Measurements from ENCODE around the gene ITGB3. TPM values are rescaled to one million over a fixed set of nuclear protein-coding genes. Genes with fewer than 3 reads are reported as not detected.

The ITGB3 gene
- total RNA-seq, 1 donor from 2014 or later, result 13.2 TPM

GRCh38 chr17:47276444-47276843 lies 22.8 kb downstream of the ITGB3 start:
- DNase-seq (ENCODE audit: low spot score), result no peak

- peak; percentile 71 for DNase-seq (ENCODE audit: low spot score)
These were observed 23.2 kb downstream of the ITGB3 start for GRCh38 chr17:47276868-47277267.

- no peak for DNase-seq (ENCODE audit: low spot score)
These were observed 24.3 kb downstream of the ITGB3 start for GRCh38 chr17:47277921-47278320.

- DNase-seq (ENCODE audit: low spot score), result no peak
These were observed 24.9 kb downstream of the ITGB3 start for GRCh38 chr17:47278561-47278960.

- peak; percentile 67 for DNase-seq (ENCODE audit: low spot score)
These were observed 25.6 kb downstream of the ITGB3 start for GRCh38 chr17:47279062-47279801.

GRCh38 chr17:47280072-47280811 lies 26.6 kb downstream of the ITGB3 start:
- DNase-seq (ENCODE audit: low spot score), result no peak

- no peak for DNase-seq (ENCODE audit: low spot score)
These were observed 27.6 kb downstream of the ITGB3 start for GRCh38 chr17:47281216-47281615.

- no peak for DNase-seq (ENCODE audit: low spot score)
These were observed 31.4 kb downstream of the ITGB3 start for GRCh38 chr17:47285003-47285402.

- no peak for DNase-seq (ENCODE audit: low spot score)
These were observed 32.7 kb downstream of the ITGB3 start for GRCh38 chr17:47286198-47286914.

- no peak for DNase-seq (ENCODE audit: low spot score)
These were observed 33.4 kb downstream of the ITGB3 start for GRCh38 chr17:47287068-47287467.

- no peak for DNase-seq (ENCODE audit: low spot score)
These were observed 34.0 kb downstream of the ITGB3 start for GRCh38 chr17:47287639-47288038.

GRCh38 chr17:47288531-47289116 lies 35.0 kb downstream of the ITGB3 start:
- DNase-seq (ENCODE audit: low spot score), result no peak

- no peak for DNase-seq (ENCODE audit: low spot score)
These were observed 35.7 kb downstream of the ITGB3 start for GRCh38 chr17:47289302-47289701.

- DNase-seq (ENCODE audit: low spot score), result no peak
These were observed 37.2 kb downstream of the ITGB3 start for GRCh38 chr17:47290870-47291241.

GRCh38 chr17:47291242-47291873 lies 37.7 kb downstream of the ITGB3 start:
- DNase-seq (ENCODE audit: low spot score), result no peak

GRCh38 chr17:47292206-47292605 lies 38.6 kb downstream of the ITGB3 start:
- DNase-seq (ENCODE audit: low spot score), result no peak

GRCh38 chr17:47295037-47295873 lies 41.6 kb downstream of the ITGB3 start:
- DNase-seq (ENCODE audit: low spot score), result no peak

- DNase-seq (ENCODE audit: low spot score), result no peak
These were observed 42.2 kb downstream of the ITGB3 start for GRCh38 chr17:47295874-47296255.

- DNase-seq (ENCODE audit: low spot score), result no peak
These were observed 44.2 kb downstream of the ITGB3 start for GRCh38 chr17:47297661-47298400.

- DNase-seq (ENCODE audit: low spot score), result no peak
These were observed 45.1 kb downstream of the ITGB3 start for GRCh38 chr17:47298712-47299111.

Measured in ureter (tissue), 1 donor.